Karpas-422 (cell line): Measurements from ENCODE around the gene UMAD1. TPM values are rescaled to one million over a fixed set of nuclear protein-coding genes. Genes with fewer than 3 reads are reported as not detected.

Source experiments
- DNase-seq: peaks from one replicate; pipeline ENCODE4 v3.0.0-alpha.2; 2015
- H2AFZ ChIP-seq: fragments of 200-600 bp; sonication (generic); 2 replicates; pipeline ENCODE4 v1.6.1; 2014; ENCODE audit warnings: antibody characterized with exemption, low read length, mixed read lengths
- H3K27ac ChIP-seq: fragments of 200-600 bp; sonication (generic); 2 replicates; pipeline ENCODE4 v1.5.1; 2014; ENCODE audit warnings: mild to moderate bottlenecking, low read length, moderate library complexity
- H3K27me3 ChIP-seq: fragments of 200-600 bp; sonication (generic); 2 replicates; pipeline ENCODE4 v1.6.1; 2014; ENCODE audit warnings: low read length, mixed read lengths
- H3K36me3 ChIP-seq: fragments of 200-600 bp; sonication (generic); 2 replicates; pipeline ENCODE4 v1.6.1; 2014; ENCODE audit warnings: low read length, mixed read lengths; ENCODE audit not compliant: insufficient read depth
- H3K4me1 ChIP-seq: fragments of 200-600 bp; sonication (generic); 2 replicates; pipeline ENCODE4 v1.6.1; 2014; ENCODE audit warnings: mild to moderate bottlenecking, low read length, mixed read lengths
- H3K4me2 ChIP-seq: fragments of 200-600 bp; sonication (generic); 2 replicates; pipeline ENCODE4 v1.6.1; 2014; ENCODE audit warnings: low read length, low read depth, mild to moderate bottlenecking; ENCODE audit not compliant: poor library complexity, severe bottlenecking
- H3K4me3 ChIP-seq: fragments of 200-600 bp; sonication (generic); 2 replicates; pipeline ENCODE4 v1.5.1; 2014; ENCODE audit warnings: mild to moderate bottlenecking, antibody characterized with exemption, low read length, mixed read lengths
- H3K79me2 ChIP-seq: fragments of 200-600 bp; sonication (generic); 2 replicates; pipeline ENCODE4 v1.6.1; 2014; ENCODE audit warnings: mild to moderate bottlenecking, low read length, mixed read lengths
- H3K9ac ChIP-seq: fragments of 200-600 bp; sonication (generic); 2 replicates; pipeline ENCODE4 v1.6.0; 2014; ENCODE audit warnings: low read length
- H3K9me2 ChIP-seq: fragments of 200-600 bp; sonication (generic), shearing (Covaris generic); replicated peaks from 2 replicates; pipeline ENCODE4 v1.6.0; 2014; ENCODE audit warnings: mild to moderate bottlenecking, low read length, moderate library complexity; ENCODE audit not compliant: insufficient read depth
- H3K9me3 ChIP-seq: fragments of 300-700, 200-600 bp; sonication (generic); 2 replicates; pipeline ENCODE4 v1.6.1; 2014; ENCODE audit warnings: low read length, mixed read lengths
- H4K20me1 ChIP-seq: fragments of 200-600 bp; sonication (generic); 2 replicates; pipeline ENCODE4 v1.6.1; 2014; ENCODE audit warnings: mild to moderate bottlenecking, antibody characterized with exemption, low read length, low read depth; ENCODE audit not compliant: insufficient read depth
- small RNA-seq: library from RNA; depleted of rRNA; stranded (forward); fragments of <200 nt; gene quantifications from one replicate; pipeline ENCODE3, GENCODE V24; 2014
- total RNA-seq: library from RNA; depleted of rRNA; stranded (reverse); fragments of >200 nt; shearing (Covaris generic); gene quantifications from 2 replicates; pipeline ENCODE4 v1.2.3, GENCODE V29; 2014; ENCODE audit warnings: low replicate concordance; rRNA removed

The UMAD1 gene
- total RNA-seq, 1 experiment from 2014 or later = 15.2 TPM

GRCh38 chr7:7924303-7924702 is 283.8 kb downstream of the UMAD1 start:
- no peaks in the 10 kb centered on the region for H3K9me3 ChIP-seq
- no peaks in the 10 kb centered on the region for H3K27me3 ChIP-seq
- no peaks in the 10 kb centered on the region for H3K36me3 ChIP-seq
- H3K79me2 ChIP-seq = no peaks in the 10 kb centered on the region
- no peak overlapping the region for H3K4me3 ChIP-seq
- H3K4me2 ChIP-seq = no peak overlapping the region
- no peaks in the 10 kb centered on the region for H3K9me2 ChIP-seq
- no peak for DNase-seq
- H2AFZ ChIP-seq = no peak overlapping the region
- H3K27ac ChIP-seq = no peak overlapping the region
- no peaks in the 10 kb centered on the region for H4K20me1 ChIP-seq
- no peak overlapping the region for H3K9ac ChIP-seq
- peaks cover 49% of the 10 kb centered on the region for H3K4me1 ChIP-seq

Small RNA genes within 50 kb of the gene (small RNA-seq; reads per million reads assigned to genes)
- gene RNU6-534P = not detected

Other genes starting within 250 kb of the UMAD1 start
- gene COL28A1, start 104.9 kb upstream of the UMAD1 start, total RNA-seq = 0.69 TPM in 1 of 2 replicates, not detected in the other
- gene MIOS, start 73.9 kb upstream of the UMAD1 start, total RNA-seq = 89.1 and 105 TPM in 2 replicates
- gene RPA3, start 77.9 kb downstream of the UMAD1 start, total RNA-seq = 33.6 and 44.0 TPM in 2 replicates